RWPE2 (cell line): Measurements from ENCODE around the gene CRELD1.
"Not testable (repeated sequence)": the region's sequence is repeated elsewhere in the genome, so short reads cannot be mapped to it uniquely, and the experiment has no call there.

Source experiments
- ATAC-seq: fragments of 200-7000 bp; cut with Tn5 transposase; 3 replicates; pipeline ENCODE4 v1.9.1; 2021; ENCODE audit warnings: low read depth
- DNase-seq: peaks from one replicate; pipeline ENCODE4 v3.0.0-alpha.2; 2020; ENCODE audit warnings: low spot score
- H3K27ac ChIP-seq: fragments of 450-650 bp; 2 replicates; pipeline ENCODE4 v1.5.1; 2017; ENCODE audit warnings: mild to moderate bottlenecking; ENCODE audit not compliant: poor library complexity, severe bottlenecking
- H3K27me3 ChIP-seq: fragments of 250-450 bp; sonication (Bioruptor Pico); 2 replicates; pipeline ENCODE4 v1.5.1; 2021; ENCODE audit warnings: mild to moderate bottlenecking, moderate library complexity; ENCODE audit not compliant: insufficient read depth, poor library complexity, severe bottlenecking
- H3K36me3 ChIP-seq: fragments of 250-450 bp; sonication (Bioruptor Pico); 2 replicates; pipeline ENCODE4 v1.5.1; 2020; ENCODE audit warnings: low read depth, mild to moderate bottlenecking, moderate library complexity
- H3K4me1 ChIP-seq: fragments of 250-450 bp; sonication (Bioruptor Pico); 2 replicates; pipeline ENCODE4 v1.5.1; 2021; ENCODE audit warnings: mild to moderate bottlenecking, moderate library complexity; ENCODE audit not compliant: insufficient read depth, poor library complexity, severe bottlenecking
- H3K4me3 ChIP-seq: fragments of 250-450 bp; sonication (Bioruptor Pico); 2 replicates; pipeline ENCODE4 v1.5.1; 2021; ENCODE audit warnings: mild to moderate bottlenecking, moderate library complexity; ENCODE audit not compliant: severe bottlenecking
- H3K9me3 ChIP-seq: fragments of 250-450 bp; sonication (Bioruptor Pico); 2 replicates; pipeline ENCODE4 v1.5.1; 2021; ENCODE audit warnings: mild to moderate bottlenecking, moderate library complexity; ENCODE audit not compliant: severe bottlenecking
- CTCF ChIP-seq: fragments of 450-650 bp; IDR thresholded peaks from one replicate; pipeline ENCODE4 v1.5.1; 2017; ENCODE audit warnings: mild to moderate bottlenecking, moderate library complexity; ENCODE audit not compliant: poor library complexity, severe bottlenecking

Gene CRELD1

GRCh38 chr3:9897408-9898372 lies 35.9 kb upstream of the CRELD1 start:
- Histone ChIP-seq H3K4me1 (peaks cover 42% of the 10 kb centered on the region), H3K27ac (peak overlapping the region; percentile 71), H3K27me3 (no peaks in the 10 kb centered on the region), H3K4me3 (no peak overlapping the region), H3K9me3 (peaks cover 4% of the 10 kb centered on the region), H3K36me3 (peaks cover 18% of the 10 kb centered on the region)
- peak; percentile 83 for ATAC-seq
- no peak for TF ChIP-seq CTCF
- DNase-seq, result no peak

- Histone ChIP-seq H3K4me3 (no peak overlapping the region), H3K27me3 (no peaks in the 10 kb centered on the region), H3K27ac (peak overlapping the region; percentile 71), H3K36me3 (peaks cover 9% of the 10 kb centered on the region), H3K4me1 (peaks cover 46% of the 10 kb centered on the region), H3K9me3 (peaks cover 4% of the 10 kb centered on the region)
- DNase-seq (no peak), ATAC-seq (no peak)
- TF ChIP-seq CTCF, result no peak
These were observed 35.0 kb upstream of the CRELD1 start for GRCh38 chr3:9898467-9899241.

GRCh38 chr3:9899289-9899791 lies 34.3 kb upstream of the CRELD1 start:
- ATAC-seq (no peak), DNase-seq (no peak)
- no peaks in the 10 kb centered on the region for H3K27me3 ChIP-seq
- peaks cover 4% of the 10 kb centered on the region for H3K9me3 ChIP-seq
- no peak overlapping the region for H3K4me3 ChIP-seq
- H3K27ac ChIP-seq, result no peak overlapping the region
- TF ChIP-seq CTCF, result no peak
- H3K4me1 ChIP-seq, result peaks cover 41% of the 10 kb centered on the region
- H3K36me3 ChIP-seq, result peaks cover 4% of the 10 kb centered on the region; the same call in 1 of the 2 replicates

GRCh38 chr3:9900965-9901415 lies 32.6 kb upstream of the CRELD1 start:
- H3K9me3 ChIP-seq, ATAC-seq, H3K27me3 ChIP-seq, H3K27ac ChIP-seq, H3K4me3 ChIP-seq, DNase-seq, H3K36me3 ChIP-seq: not testable (repeated sequence)
- peaks cover 41% of the 10 kb centered on the region for H3K4me1 ChIP-seq

GRCh38 chr3:9901967-9902366 lies 31.7 kb upstream of the CRELD1 start:
- Histone ChIP-seq H3K4me1 (peaks cover 37% of the 10 kb centered on the region), H3K4me3 (no peak overlapping the region), H3K27ac (peak overlapping the region; percentile 51), H3K27me3 (no peaks in the 10 kb centered on the region), H3K9me3 (no peaks in the 10 kb centered on the region), H3K36me3 (no peaks in the 10 kb centered on the region)
- ATAC-seq (no peak), DNase-seq (no peak)
- no peak for TF ChIP-seq CTCF
